Mesenchymal stem cell (in vitro differentiated cells and primary cell): ENCODE measurements around the gene NDOR1.

Experiments
- DNase-seq: peaks from one replicate; pipeline ENCODE4 v3.0.0-alpha.2; 2013
- H2AFZ ChIP-seq: one replicate; pipeline ENCODE4 v1.6.1; 2013; ENCODE audit warnings: low read depth, mild to moderate bottlenecking, control low read depth, inconsistent platforms, low read length, moderate library complexity
- H2AK5ac ChIP-seq: 2 replicates; pipeline ENCODE4 v1.6.1; 2013; ENCODE audit warnings: low read length, moderate library complexity, mild to moderate bottlenecking, inconsistent platforms; ENCODE audit not compliant: severe bottlenecking
- H2BK120ac ChIP-seq: one replicate; pipeline ENCODE4 v1.6.1; 2013; ENCODE audit warnings: low read depth, mild to moderate bottlenecking, inconsistent platforms, low read length, moderate library complexity
- H2BK12ac ChIP-seq, 2 experiments: one replicate each; pipeline ENCODE4 v1.6.1; 2013; ENCODE audit warnings: inconsistent platforms in 2 of 2, low read length in 2 of 2, mild to moderate bottlenecking in 2 of 2, moderate library complexity in 2 of 2, control low read depth in 1 of 2
- H2BK15ac ChIP-seq: one replicate; pipeline ENCODE4 v1.6.1; 2013; ENCODE audit warnings: mild to moderate bottlenecking, low read depth, inconsistent platforms; ENCODE audit not compliant: poor library complexity, severe bottlenecking
- H2BK5ac ChIP-seq: 2 replicates; pipeline ENCODE4 v1.6.1; 2013; ENCODE audit warnings: low read depth, mild to moderate bottlenecking, low read length, control low read depth, inconsistent platforms; ENCODE audit not compliant: poor library complexity, severe bottlenecking
- H3K14ac ChIP-seq, 2 experiments: one replicate each; pipeline ENCODE4 v1.6.1; 2013; ENCODE audit warnings: inconsistent platforms in 2 of 2, low read length in 2 of 2, control low read depth in 1 of 2, mild to moderate bottlenecking in 1 of 2, moderate library complexity in 1 of 2
- H3K18ac ChIP-seq, 2 experiments: one replicate each; pipeline ENCODE4 v1.6.1; 2013; ENCODE audit warnings: inconsistent platforms in 2 of 2, low read length in 2 of 2, control low read depth in 1 of 2, low read depth in 1 of 2, mild to moderate bottlenecking in 1 of 2
- H3K23ac ChIP-seq, 2 experiments: one replicate each; pipeline ENCODE4 v1.6.1; 2013; ENCODE audit warnings: inconsistent platforms in 2 of 2, low read length in 2 of 2, mild to moderate bottlenecking in 2 of 2, moderate library complexity in 2 of 2, control low read depth in 1 of 2
- H3K27ac ChIP-seq: 2 replicates; pipeline ENCODE4 v1.5.1; 2013; ENCODE audit warnings: mild to moderate bottlenecking, moderate library complexity, low read length, control low read depth, inconsistent platforms; ENCODE audit not compliant: poor library complexity, severe bottlenecking
- H3K27me3 ChIP-seq, 2 experiments: 2 replicates each; pipeline versions ENCODE4 v1.6.1 to v1.7.0; 2013; ENCODE audit warnings: low read length in 2 of 2, mild to moderate bottlenecking in 2 of 2, moderate library complexity in 2 of 2, control low read depth in 1 of 2, inconsistent platforms in 1 of 2; ENCODE audit not compliant: control insufficient read depth in 1 of 2, insufficient read depth in 1 of 2
- H3K36me3 ChIP-seq, 2 experiments: 2 replicates each; pipeline versions ENCODE4 v1.6.1 to v1.7.0; 2013; ENCODE audit warnings: low read length in 2 of 2, control low read depth in 1 of 2, inconsistent platforms in 1 of 2, low read depth in 1 of 2, mild to moderate bottlenecking in 1 of 2; ENCODE audit not compliant: insufficient read depth in 2 of 2, control insufficient read depth in 1 of 2
- H3K4ac ChIP-seq, 2 experiments: one replicate each; pipeline ENCODE4 v1.6.1; 2013; ENCODE audit warnings: inconsistent platforms in 2 of 2, low read length in 2 of 2, mild to moderate bottlenecking in 2 of 2, moderate library complexity in 2 of 2, control low read depth in 1 of 2, low read depth in 1 of 2
- H3K4me1 ChIP-seq: 2 replicates; pipeline ENCODE4 v1.6.1; 2013; ENCODE audit warnings: low read depth, low read length, control low read depth; ENCODE audit not compliant: control insufficient read depth, insufficient read depth
- H3K4me2 ChIP-seq: 2 replicates; pipeline ENCODE4 v1.6.1; 2013; ENCODE audit warnings: low read length, mild to moderate bottlenecking, inconsistent platforms; ENCODE audit not compliant: poor library complexity, severe bottlenecking
- H3K4me3 ChIP-seq, 2 experiments: 2 replicates each; pipeline versions ENCODE4 v1.5.1 to v1.7.0; 2013; ENCODE audit warnings: low read length in 2 of 2, mild to moderate bottlenecking in 2 of 2, control low read depth in 1 of 2, low read depth in 1 of 2; ENCODE audit not compliant: insufficient read depth in 1 of 2
- H3K79me1 ChIP-seq: replicated peaks from 2 replicates; pipeline ENCODE4 v1.6.1; 2013; ENCODE audit warnings: mild to moderate bottlenecking, control low read depth, low read length, inconsistent platforms; ENCODE audit not compliant: poor library complexity, severe bottlenecking
- H3K9ac ChIP-seq: 2 replicates; pipeline ENCODE4 v1.7.0; 2013; ENCODE audit warnings: mild to moderate bottlenecking, low read length, moderate library complexity
- H3K9me3 ChIP-seq: 2 replicates; pipeline ENCODE4 v1.7.0; 2013; ENCODE audit warnings: mild to moderate bottlenecking, low read length; ENCODE audit not compliant: control insufficient read depth
- H4K8ac ChIP-seq: one replicate; pipeline ENCODE4 v1.6.1; 2013; ENCODE audit warnings: inconsistent platforms, mild to moderate bottlenecking, low read length, moderate library complexity
- H4K91ac ChIP-seq: one replicate; pipeline ENCODE4 v1.6.1; 2013; ENCODE audit warnings: mild to moderate bottlenecking, low read length, inconsistent platforms
- WGBS: methylation state at CpG from one replicate; pipeline ENCODE4 v1.1.7; 2013; ENCODE audit warnings: mixed read lengths; 5-methylcytosine and 5-hydroxymethylcytosine counted together

The NDOR1 gene

DNA sequence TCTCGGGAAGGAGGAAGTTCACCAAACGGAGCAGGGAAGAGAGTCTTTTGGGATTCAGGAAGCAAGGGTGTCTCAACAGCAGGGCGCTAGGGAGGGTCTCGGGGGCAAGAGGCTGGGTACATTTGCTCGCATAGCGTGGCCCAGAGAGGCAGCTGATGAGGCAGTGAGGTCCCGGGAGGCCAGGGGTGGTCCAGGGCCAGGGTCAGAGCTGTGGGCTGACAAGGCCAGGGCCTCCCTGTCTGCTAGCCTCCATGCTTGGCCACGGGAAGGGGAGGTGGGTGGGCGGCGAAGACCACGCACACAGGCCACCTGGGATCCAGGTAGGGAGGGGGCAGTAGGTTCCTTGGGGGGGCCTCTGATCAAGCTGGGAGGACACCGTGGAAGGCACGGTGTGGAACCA is 6.0 kb downstream of the NDOR1 start:
- H2AFZ ChIP-seq = no peak overlapping the region
- no peaks in the 10 kb centered on the region for H3K9me3 ChIP-seq
- H3K4me3 ChIP-seq = no peak overlapping the region
- no peak overlapping the region for H3K18ac ChIP-seq
- peaks cover 17% of the 10 kb centered on the region for H3K79me1 ChIP-seq
- H2BK12ac ChIP-seq = no peak overlapping the region
- H3K27me3 ChIP-seq = no peaks in the 10 kb centered on the region
- H3K36me3 ChIP-seq = peaks cover 21 to 88% of the 10 kb centered on the region in 2 experiments
- no peak overlapping the region for H3K27ac ChIP-seq
- no peak for DNase-seq
- no peak overlapping the region for H2BK15ac ChIP-seq
- no peak overlapping the region for H2BK5ac ChIP-seq
- peaks cover 10% of the 10 kb centered on the region for H3K4me1 ChIP-seq
- H3K4ac ChIP-seq = no peak overlapping the region
- H2AK5ac ChIP-seq = no peak overlapping the region
- H3K9ac ChIP-seq = no peak overlapping the region
- H3K4me2 ChIP-seq = no peak overlapping the region
- no peak overlapping the region for H4K91ac ChIP-seq
- H2BK120ac ChIP-seq = no peak overlapping the region
- H3K23ac ChIP-seq = no peak overlapping the region
- no peak overlapping the region for H4K8ac ChIP-seq
- WGBS = 88% methylated on average over 13 of the region's 13 CpGs
- no peak overlapping the region for H3K14ac ChIP-seq

DNA sequence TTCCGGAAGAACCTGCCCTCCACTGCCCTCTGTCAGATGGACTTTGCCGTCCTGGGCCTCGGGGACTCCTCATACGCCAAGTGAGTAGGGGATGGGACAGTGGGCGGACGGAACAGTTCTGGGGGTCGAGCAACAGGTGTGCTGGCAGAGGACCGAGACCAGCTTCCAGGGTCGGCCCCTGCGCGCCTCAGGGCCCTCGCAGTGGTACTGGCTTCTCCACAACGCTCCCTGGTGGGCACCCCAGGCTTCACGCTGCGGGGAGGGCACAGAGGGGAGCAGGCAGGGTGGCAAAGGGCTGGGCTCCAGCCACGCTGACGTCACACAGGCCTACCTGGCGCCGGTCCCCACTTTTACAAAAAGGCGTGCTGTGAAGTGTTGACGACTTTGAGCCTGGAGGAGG is 7.0 kb downstream of the NDOR1 start:
- Histone ChIP-seq H2BK12ac (no peak overlapping the region), H3K9ac (no peak overlapping the region), H4K8ac (no peak overlapping the region), H3K23ac (no peak overlapping the region), H3K18ac (no peak overlapping the region), H3K79me1 (peaks cover 8% of the 10 kb centered on the region), H3K9me3 (no peaks in the 10 kb centered on the region), H2BK120ac (no peak overlapping the region), H3K27me3 (no peaks in the 10 kb centered on the region), H3K14ac (no peak overlapping the region), H2AK5ac (no peak overlapping the region), H2BK15ac (no peak overlapping the region), H3K4me2 (no peak overlapping the region), H2BK5ac (no peak overlapping the region), H3K4me1 (peaks cover 14% of the 10 kb centered on the region), H3K4me3 (no peak overlapping the region), H3K4ac (no peak overlapping the region), H3K36me3 (peaks cover 13 to 85% of the 10 kb centered on the region in 2 experiments), H2AFZ (no peak overlapping the region), H3K27ac (no peak overlapping the region), H4K91ac (no peak overlapping the region)
- 92% methylated on average over 21 of the region's 21 CpGs for WGBS
- no peak for DNase-seq

DNA sequence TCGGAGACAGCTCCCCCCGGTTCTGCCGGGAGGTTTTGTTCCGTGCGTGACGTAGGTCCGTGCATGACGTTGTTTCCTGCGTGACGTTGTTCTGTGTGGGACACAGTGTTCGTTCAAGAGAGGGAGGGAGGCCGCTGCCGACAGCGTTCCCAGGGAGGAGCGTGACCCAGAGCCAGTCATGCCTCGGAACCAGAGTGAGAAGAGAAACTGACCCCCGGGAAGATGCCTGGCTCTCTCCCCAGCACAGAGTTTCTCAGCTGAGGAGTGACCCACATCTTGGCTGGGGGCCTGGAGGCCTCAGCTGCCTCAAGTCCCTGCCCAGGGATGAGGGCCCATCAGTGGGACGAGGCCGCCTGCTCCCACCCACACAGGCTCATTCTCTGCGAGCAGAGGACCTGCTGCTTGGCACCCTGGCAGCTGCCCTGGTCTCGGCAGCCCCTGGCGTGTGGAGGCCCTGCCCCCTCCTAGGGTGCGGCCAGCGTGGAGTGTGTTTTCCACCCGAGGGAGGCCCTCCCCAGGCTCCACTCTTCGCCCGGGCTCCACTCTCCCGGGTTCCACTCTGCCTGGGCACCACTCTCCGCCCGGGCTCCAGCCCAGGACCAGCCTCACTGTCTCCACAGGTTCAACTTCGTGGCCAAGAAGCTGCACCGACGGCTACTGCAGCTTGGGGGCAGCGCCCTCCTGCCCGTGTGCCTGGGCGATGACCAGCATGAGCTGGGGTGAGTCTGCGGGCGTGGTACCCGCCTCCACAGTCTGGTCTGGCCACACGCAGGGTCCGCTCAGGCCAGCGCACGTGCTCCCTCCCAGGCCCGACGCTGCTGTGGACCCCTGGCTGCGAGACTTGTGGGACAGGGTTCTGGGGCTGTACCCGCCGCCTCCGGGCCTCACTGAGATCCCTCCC is 7.9 kb downstream of the NDOR1 start:
- H3K14ac ChIP-seq = no peak overlapping the region
- no peak overlapping the region for H2BK12ac ChIP-seq
- no peak overlapping the region for H2BK120ac ChIP-seq
- no peak for DNase-seq
- WGBS = 96% methylated on average over 49 of the region's 49 CpGs
- no peak overlapping the region for H4K91ac ChIP-seq
- no peak overlapping the region for H3K4me3 ChIP-seq
- H3K79me1 ChIP-seq = peaks cover 7% of the 10 kb centered on the region
- H3K9ac ChIP-seq = no peak overlapping the region
- H3K27me3 ChIP-seq = no peaks in the 10 kb centered on the region
- no peak overlapping the region for H2BK5ac ChIP-seq
- no peak overlapping the region for H2BK15ac ChIP-seq
- no peaks in the 10 kb centered on the region for H3K9me3 ChIP-seq
- no peak overlapping the region for H3K4ac ChIP-seq
- H3K18ac ChIP-seq = no peak overlapping the region
- no peak overlapping the region for H2AFZ ChIP-seq
- peaks cover 11 to 83% of the 10 kb centered on the region in 2 experiments for H3K36me3 ChIP-seq
- peaks cover 23% of the 10 kb centered on the region for H3K4me1 ChIP-seq
- no peak overlapping the region for H3K27ac ChIP-seq
- peak overlapping the region; percentile 10 for H4K8ac ChIP-seq
- H2AK5ac ChIP-seq = no peak overlapping the region
- no peak overlapping the region for H3K23ac ChIP-seq
- H3K4me2 ChIP-seq = no peak overlapping the region

DNA sequence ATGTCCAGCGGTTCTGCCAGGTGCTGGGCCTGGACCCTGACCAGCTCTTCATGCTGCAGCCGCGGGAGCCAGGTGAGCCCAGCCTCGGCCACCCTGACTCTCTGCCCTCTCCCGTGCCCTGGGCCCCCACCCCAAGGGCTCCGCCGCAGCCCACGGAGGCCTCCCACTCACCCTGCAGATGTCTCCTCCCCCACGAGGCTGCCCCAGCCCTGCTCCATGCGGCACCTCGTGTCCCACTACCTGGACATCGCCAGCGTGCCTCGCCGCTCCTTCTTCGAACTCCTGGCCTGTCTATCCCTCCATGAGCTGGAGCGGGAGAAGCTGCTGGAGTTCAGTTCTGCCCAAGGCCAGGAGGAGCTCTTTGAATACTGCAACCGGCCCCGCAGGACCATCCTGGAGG is 9.1 kb downstream of the NDOR1 start:
- H3K79me1 ChIP-seq = peaks cover 3% of the 10 kb centered on the region
- 96% methylated on average over 19 of the region's 19 CpGs for WGBS
- no peak overlapping the region for H2BK15ac ChIP-seq
- H2AFZ ChIP-seq = no peak overlapping the region
- H3K36me3 ChIP-seq = peaks cover 5 to 70% of the 10 kb centered on the region in 2 experiments
- no peaks in the 10 kb centered on the region for H3K27me3 ChIP-seq
- no peak overlapping the region for H3K9ac ChIP-seq
- no peak for DNase-seq
- no peak overlapping the region for H4K8ac ChIP-seq
- no peak overlapping the region for H3K27ac ChIP-seq
- H2BK120ac ChIP-seq = no peak overlapping the region
- H3K4me2 ChIP-seq = no peak overlapping the region
- H3K23ac ChIP-seq = no peak overlapping the region
- H3K18ac ChIP-seq = no peak overlapping the region
- no peak overlapping the region for H2AK5ac ChIP-seq
- no peak overlapping the region for H3K4ac ChIP-seq
- no peaks in the 10 kb centered on the region for H3K9me3 ChIP-seq
- H2BK12ac ChIP-seq = no peak overlapping the region
- no peak overlapping the region for H4K91ac ChIP-seq
- H3K4me3 ChIP-seq = no peak overlapping the region
- H3K4me1 ChIP-seq = peaks cover 33% of the 10 kb centered on the region
- H2BK5ac ChIP-seq = no peak overlapping the region
- no peak overlapping the region for H3K14ac ChIP-seq
